ENCODE results near the gene CPZ.

Gene CPZ

GRCh38 chr4:8612646-8613045 lies 20.1 kb downstream of the CPZ start:
- no peak for TF ChIP-seq CTCF (conservative IDR thresholded peaks at IDR 0.05; ENCODE audit: low read depth)
- no peak overlapping the region for H3K27ac ChIP-seq
- POLR2A ChIA-PET (ENCODE audit: low non-redundant PET) = no interaction called here
- no peak for DNase-seq (ENCODE audit: low spot score)
- CTCF ChIA-PET = no interaction called here

- POLR2A ChIA-PET (ENCODE audit: low non-redundant PET) = no interaction called here
- no peak for DNase-seq (ENCODE audit: low spot score)
- no peak for TF ChIP-seq CTCF (conservative IDR thresholded peaks at IDR 0.05; ENCODE audit: low read depth)
- H3K27ac ChIP-seq = no peak overlapping the region
- CTCF ChIA-PET = interaction anchor here (0.7 kb wide), 1 partner anchor 170 kb away, joined by 5 read pairs; no protein-coding TSS in a partner anchor
Measured at GRCh38 chr4:8613421-8614364, 21.1 kb downstream of the CPZ start.

GRCh38 chr4:8614365-8615193 lies 22.0 kb downstream of the CPZ start:
- ChIA-PET POLR2A (ENCODE audit: low non-redundant PET) (no interaction called here), CTCF (interaction anchor here (0.7 kb wide), 1 partner anchor 171 kb away, joined by 5 read pairs; no protein-coding TSS in a partner anchor)
- no peak for TF ChIP-seq CTCF (conservative IDR thresholded peaks at IDR 0.05; ENCODE audit: low read depth)
- DNase-seq (ENCODE audit: low spot score) = no peak
- no peak overlapping the region for H3K27ac ChIP-seq

GRCh38 chr4:8615366-8615765 lies 22.8 kb downstream of the CPZ start:
- ChIA-PET CTCF (no interaction called here), POLR2A (ENCODE audit: low non-redundant PET) (no interaction called here)
- DNase-seq (ENCODE audit: low spot score) = no peak
- TF ChIP-seq CTCF (conservative IDR thresholded peaks at IDR 0.05; ENCODE audit: low read depth) = no peak
- H3K27ac ChIP-seq = no peak overlapping the region

GRCh38 chr4:8615921-8616787 lies 23.6 kb downstream of the CPZ start:
- no peak for TF ChIP-seq CTCF (conservative IDR thresholded peaks at IDR 0.05; ENCODE audit: low read depth)
- no peak for DNase-seq (ENCODE audit: low spot score)
- ChIA-PET POLR2A (ENCODE audit: low non-redundant PET) (no interaction called here), CTCF (no interaction called here)
- H3K27ac ChIP-seq = no peak overlapping the region

- H3K27ac ChIP-seq = no peak overlapping the region
- no peak for TF ChIP-seq CTCF (conservative IDR thresholded peaks at IDR 0.05; ENCODE audit: low read depth)
- POLR2A ChIA-PET (ENCODE audit: low non-redundant PET) = no interaction called here
- DNase-seq (ENCODE audit: low spot score) = no peak
- CTCF ChIA-PET = no interaction called here
Measured at GRCh38 chr4:8616831-8617230, 24.3 kb downstream of the CPZ start.
